ENCODE results near the gene SLC30A2.

SLC30A2 gene

DNA sequence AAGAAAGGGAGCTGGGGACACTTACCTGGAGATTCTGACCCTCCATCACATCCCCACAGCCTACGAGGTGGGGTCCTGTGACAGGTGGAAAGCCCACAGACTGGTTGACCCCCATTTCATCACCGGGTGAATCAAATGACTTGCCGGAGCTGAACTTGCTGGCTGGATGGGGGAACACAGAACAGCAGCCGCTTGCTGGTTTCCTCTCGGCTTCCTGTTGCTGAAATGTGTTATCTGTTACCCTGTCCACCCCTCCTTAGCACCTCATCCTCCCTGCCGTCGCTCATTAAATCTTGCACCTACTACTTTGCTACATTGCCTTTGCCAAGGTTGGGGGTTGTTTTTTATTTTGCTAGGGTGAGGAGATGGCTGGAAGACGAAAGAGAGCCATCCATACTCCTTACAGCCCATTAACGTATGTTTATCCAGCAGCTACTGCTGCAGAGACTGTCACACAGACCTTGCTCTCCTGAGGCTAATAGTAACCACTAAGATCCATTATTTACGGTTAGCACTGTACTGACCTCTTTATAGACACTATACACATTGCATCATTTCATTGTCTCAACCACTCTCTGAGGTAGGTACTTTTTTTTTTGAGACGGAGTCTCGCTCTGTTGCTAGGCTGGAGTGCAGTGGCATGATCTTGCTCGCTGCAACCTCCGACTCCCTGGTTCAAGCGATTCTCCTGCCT lies 55.1 kb downstream of the SLC30A2 start:
- H3K9ac ChIP-seq (ENCODE audit: low read length) = no peak overlapping the region
- H3F3A ChIP-seq (ENCODE audit: insufficient read depth, low read length) = no peaks in the 10 kb centered on the region
- H3K9me2 ChIP-seq (replicated peaks; ENCODE audit: insufficient read depth, low read length) = no peaks in the 10 kb centered on the region
- TF ChIP-seq, protein P1, sequence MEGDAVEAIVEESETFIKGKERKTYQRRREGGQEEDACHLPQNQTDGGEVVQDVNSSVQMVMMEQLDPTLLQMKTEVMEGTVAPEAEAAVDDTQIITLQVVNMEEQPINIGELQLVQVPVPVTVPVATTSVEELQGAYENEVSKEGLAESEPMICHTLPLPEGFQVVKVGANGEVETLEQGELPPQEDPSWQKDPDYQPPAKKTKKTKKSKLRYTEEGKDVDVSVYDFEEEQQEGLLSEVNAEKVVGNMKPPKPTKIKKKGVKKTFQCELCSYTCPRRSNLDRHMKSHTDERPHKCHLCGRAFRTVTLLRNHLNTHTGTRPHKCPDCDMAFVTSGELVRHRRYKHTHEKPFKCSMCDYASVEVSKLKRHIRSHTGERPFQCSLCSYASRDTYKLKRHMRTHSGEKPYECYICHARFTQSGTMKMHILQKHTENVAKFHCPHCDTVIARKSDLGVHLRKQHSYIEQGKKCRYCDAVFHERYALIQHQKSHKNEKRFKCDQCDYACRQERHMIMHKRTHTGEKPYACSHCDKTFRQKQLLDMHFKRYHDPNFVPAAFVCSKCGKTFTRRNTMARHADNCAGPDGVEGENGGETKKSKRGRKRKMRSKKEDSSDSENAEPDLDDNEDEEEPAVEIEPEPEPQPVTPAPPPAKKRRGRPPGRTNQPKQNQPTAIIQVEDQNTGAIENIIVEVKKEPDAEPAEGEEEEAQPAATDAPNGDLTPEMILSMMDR (IDR thresholded peaks at IDR 0.05; ENCODE audit: low read length) = no peak
- no peaks in the 10 kb centered on the region for H3K36me3 ChIP-seq (replicated peaks; ENCODE audit: insufficient read depth, low read length)
- H3K27me3 ChIP-seq (replicated peaks; ENCODE audit: insufficient read depth, low read length) = no peaks in the 10 kb centered on the region
- no peak overlapping the region for H3K4me2 ChIP-seq (ENCODE audit: low read depth, low read length)
- H3K4me1 ChIP-seq (ENCODE audit: low read length) = no peaks in the 10 kb centered on the region
- H3K9me3 ChIP-seq (replicated peaks; ENCODE audit: insufficient read depth, low read length) = no peaks in the 10 kb centered on the region
- H3K4me3 ChIP-seq (ENCODE audit: low read length) = no peak overlapping the region
- no peak for DNase-seq
- no peak overlapping the region for H3K27ac ChIP-seq (ENCODE audit: low read length)
- H4K20me1 ChIP-seq (ENCODE audit: insufficient read depth, low read length) = no peaks in the 10 kb centered on the region
- 0 out of 2 replicates have a peak, but pooled peaks cover 3% of the 10 kb centered on the region for H3K79me2 ChIP-seq (ENCODE audit: low read length)
- no peak overlapping the region for H2AFZ ChIP-seq (ENCODE audit: low read length)

- no peak overlapping the region for H2AFZ ChIP-seq (ENCODE audit: low read length)
- no peak for TF ChIP-seq EZH2 (optimal IDR thresholded peaks at IDR 0.05; ENCODE audit: low read depth, low read length)
- no peak for TF ChIP-seq EZH2phosphoT487 (IDR thresholded peaks at IDR 0.05; ENCODE audit: low read length)
- no peaks in the 10 kb centered on the region for H3K27me3 ChIP-seq (replicated peaks; ENCODE audit: insufficient read depth, low read length)
- H3K27ac ChIP-seq (ENCODE audit: low read length) = no peak overlapping the region
- no peaks in the 10 kb centered on the region for H3K4me1 ChIP-seq (ENCODE audit: low read length)
- no peaks in the 10 kb centered on the region for H3K79me2 ChIP-seq (ENCODE audit: low read length)
- H3K9me3 ChIP-seq (replicated peaks; ENCODE audit: insufficient read depth, low read length) = no peaks in the 10 kb centered on the region
- H3K9ac ChIP-seq (ENCODE audit: low read length) = no peak overlapping the region
- no peak overlapping the region for H3K4me3 ChIP-seq (ENCODE audit: low read length)
- no peaks in the 10 kb centered on the region for H3K9me2 ChIP-seq (replicated peaks; ENCODE audit: insufficient read depth, low read length)
- no peak overlapping the region for H3K4me2 ChIP-seq (ENCODE audit: low read depth, low read length)
- H4K20me1 ChIP-seq (ENCODE audit: insufficient read depth, low read length) = no peaks in the 10 kb centered on the region
- no peaks in the 10 kb centered on the region for H3K36me3 ChIP-seq (replicated peaks; ENCODE audit: insufficient read depth, low read length)
- H3F3A ChIP-seq (ENCODE audit: insufficient read depth, low read length) = no peaks in the 10 kb centered on the region
- no peak for DNase-seq
Measured at GRCh38 chr1:25990251-25990650, 55.7 kb downstream of the SLC30A2 start.

DNA sequence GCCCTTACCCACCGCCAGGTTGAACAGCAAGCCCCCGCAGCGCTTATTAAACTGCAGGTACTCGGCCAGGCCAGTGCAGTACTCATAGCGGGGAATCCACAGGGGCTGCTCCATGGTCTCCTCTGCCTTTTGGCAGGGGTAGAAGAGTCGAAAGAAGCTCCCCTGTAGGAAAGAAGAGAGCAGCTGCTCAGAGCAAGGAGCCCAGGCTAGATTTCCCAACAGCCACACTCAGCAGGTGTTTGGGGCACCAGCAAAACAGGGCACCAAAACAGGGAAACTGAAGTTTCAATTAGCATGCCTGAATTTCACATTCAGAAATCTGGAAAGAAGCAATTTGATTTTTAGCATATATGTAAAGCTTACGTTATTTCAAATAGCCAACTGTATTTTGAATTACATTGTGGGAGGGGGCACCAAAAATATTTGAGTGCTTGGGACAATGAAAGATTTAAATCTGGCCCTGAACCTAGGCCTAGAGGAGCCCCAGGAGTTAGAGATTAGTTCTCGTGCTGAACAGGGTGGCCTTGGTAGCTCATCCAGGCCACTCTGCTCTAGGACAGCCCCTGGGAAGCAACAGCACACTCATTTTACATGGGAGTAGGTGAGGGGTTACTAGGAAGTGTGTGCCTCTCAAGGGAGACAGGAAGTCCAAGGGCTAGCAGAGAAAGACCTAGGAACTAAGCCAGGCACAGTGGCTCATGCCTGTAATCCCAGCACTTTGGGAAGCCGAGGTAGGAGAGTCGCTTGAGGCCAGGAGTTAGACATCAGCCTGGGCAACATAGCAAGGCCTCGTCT lies 56.3 kb downstream of the SLC30A2 start:
- Histone ChIP-seq H4K20me1 (ENCODE audit: insufficient read depth, low read length) (no peaks in the 10 kb centered on the region), H3K36me3 (replicated peaks; ENCODE audit: insufficient read depth, low read length) (no peaks in the 10 kb centered on the region), H3K4me3 (ENCODE audit: low read length) (no peak overlapping the region), H3K4me1 (ENCODE audit: low read length) (no peaks in the 10 kb centered on the region), H3K27ac (ENCODE audit: low read length) (no peak overlapping the region), H3K27me3 (replicated peaks; ENCODE audit: insufficient read depth, low read length) (no peaks in the 10 kb centered on the region), H3K79me2 (ENCODE audit: low read length) (no peaks in the 10 kb centered on the region), H3K9me2 (replicated peaks; ENCODE audit: insufficient read depth, low read length) (no peaks in the 10 kb centered on the region), H3K9ac (ENCODE audit: low read length) (no peak overlapping the region), H3K4me2 (ENCODE audit: low read depth, low read length) (no peak overlapping the region), H2AFZ (ENCODE audit: low read length) (no peak overlapping the region), H3K9me3 (replicated peaks; ENCODE audit: insufficient read depth, low read length) (no peaks in the 10 kb centered on the region), H3F3A (ENCODE audit: insufficient read depth, low read length) (no peaks in the 10 kb centered on the region)
- no peak for DNase-seq
- TF ChIP-seq, protein P1 (IDR thresholded peaks at IDR 0.05; ENCODE audit: low read length) = no peak
- no peak for TF ChIP-seq EZH2 (optimal IDR thresholded peaks at IDR 0.05; ENCODE audit: low read depth, low read length)
- no peak for TF ChIP-seq EZH2phosphoT487 (IDR thresholded peaks at IDR 0.05; ENCODE audit: low read length)

- H3K9me3 ChIP-seq (replicated peaks; ENCODE audit: insufficient read depth, low read length) = no peaks in the 10 kb centered on the region
Measured at GRCh38 chr1:25987951-25988350, 58.0 kb downstream of the SLC30A2 start.

More at GRCh38 chr1:25987951-25988350, 58.0 kb downstream of the SLC30A2 start:
- H3F3A ChIP-seq (ENCODE audit: insufficient read depth, low read length) = no peaks in the 10 kb centered on the region
- no peak overlapping the region for H3K4me3 ChIP-seq (ENCODE audit: low read length)
- no peak overlapping the region for H3K27ac ChIP-seq (ENCODE audit: low read length)
- H3K4me1 ChIP-seq (ENCODE audit: low read length) = no peaks in the 10 kb centered on the region
- H3K79me2 ChIP-seq (ENCODE audit: low read length) = no peaks in the 10 kb centered on the region
- DNase-seq = no peak
- H3K36me3 ChIP-seq (replicated peaks; ENCODE audit: insufficient read depth, low read length) = no peaks in the 10 kb centered on the region
- TF ChIP-seq, protein P1 (IDR thresholded peaks at IDR 0.05; ENCODE audit: low read length) = no peak
- TF ChIP-seq EZH2phosphoT487 (IDR thresholded peaks at IDR 0.05; ENCODE audit: low read length) (no peak), EZH2 (optimal IDR thresholded peaks at IDR 0.05; ENCODE audit: low read depth, low read length) (no peak)
- H3K9me2 ChIP-seq (replicated peaks; ENCODE audit: insufficient read depth, low read length) = no peaks in the 10 kb centered on the region
- H4K20me1 ChIP-seq (ENCODE audit: insufficient read depth, low read length) = no peaks in the 10 kb centered on the region
- no peaks in the 10 kb centered on the region for H3K27me3 ChIP-seq (replicated peaks; ENCODE audit: insufficient read depth, low read length)
- H3K9ac ChIP-seq (ENCODE audit: low read length) = no peak overlapping the region
- H3K4me2 ChIP-seq (ENCODE audit: low read depth, low read length) = no peak overlapping the region
- H2AFZ ChIP-seq (ENCODE audit: low read length) = no peak overlapping the region

Measured in MM.1S (cell line).